GM18867 (cell line): ENCODE data around the gene DDR2.

Source experiments
- ATAC-seq: cut with Tn5 transposase; IDR thresholded peaks from one replicate; pipeline ENCODE4 v1.9.1; 2021; ENCODE audit warnings: mild to moderate bottlenecking, moderate library complexity; ENCODE audit not compliant: unreplicated experiment

DDR2 gene

DNA sequence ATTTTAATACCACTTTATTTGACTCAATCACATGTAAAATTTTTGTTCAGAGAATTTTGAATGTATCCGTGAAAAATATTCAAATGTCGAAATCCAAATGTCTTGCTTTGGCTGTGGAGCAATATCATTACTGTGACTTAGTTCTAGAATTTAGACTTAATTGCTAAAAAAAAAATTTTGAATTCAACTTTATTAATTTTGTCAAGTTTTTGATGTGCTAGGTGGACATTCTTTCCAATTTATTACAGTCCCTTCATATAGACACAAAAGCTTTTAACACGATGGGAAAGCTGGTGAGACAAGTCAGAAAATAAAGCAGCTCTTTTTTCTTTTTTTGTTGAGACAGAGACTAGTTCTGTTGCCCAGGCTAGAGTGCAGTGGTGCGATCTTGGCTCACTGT is 62.6 kb downstream of the DDR2 start:
- ATAC-seq, result no peak

DNA sequence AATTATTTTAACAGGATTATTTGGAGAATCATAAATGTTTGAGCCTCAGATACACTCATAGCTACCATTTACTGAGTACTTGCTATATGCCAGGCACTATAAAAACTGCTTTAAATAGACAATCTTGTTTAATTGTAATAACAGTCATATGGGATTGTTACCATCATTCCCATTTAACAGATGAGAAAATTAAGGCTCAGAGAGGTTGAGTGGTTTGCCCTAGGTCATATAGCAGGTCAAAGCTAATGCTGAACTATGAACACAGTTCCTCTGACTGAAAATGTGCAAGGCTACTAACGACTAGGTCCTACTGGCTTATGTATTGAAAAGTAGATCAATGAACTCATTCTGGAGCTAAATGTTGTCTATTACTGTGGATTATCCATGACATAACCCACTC is 63.4 kb downstream of the DDR2 start:
- no peak for ATAC-seq

DNA sequence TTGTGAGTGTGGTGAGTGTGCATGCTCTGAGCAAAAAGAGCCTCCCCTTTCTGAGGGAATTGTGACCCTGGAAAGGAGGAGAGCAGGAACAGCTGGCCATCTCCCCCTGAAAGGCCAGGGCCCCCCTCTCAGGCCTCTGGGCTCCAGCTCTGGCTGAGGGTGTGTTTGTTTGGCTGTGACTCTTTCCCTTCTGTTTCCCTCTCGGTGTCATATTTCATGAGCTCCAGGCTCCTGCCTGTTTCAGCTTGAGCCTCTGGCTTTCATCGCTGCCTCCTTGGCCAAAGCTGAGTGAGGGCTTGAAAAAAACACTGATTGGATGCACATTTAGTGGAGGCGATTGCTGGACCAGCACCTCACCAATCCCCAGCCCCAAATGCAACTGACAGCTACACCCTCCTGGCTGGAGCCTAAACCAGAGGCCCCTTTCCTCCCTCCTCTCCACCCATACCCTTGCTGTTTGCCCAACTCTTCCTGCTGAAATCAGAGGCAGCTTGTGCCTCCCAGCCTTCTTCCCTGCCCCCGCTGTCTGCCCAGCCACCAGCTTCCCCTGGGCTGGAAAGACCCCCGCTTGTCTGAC is 64.1 kb downstream of the DDR2 start:
- no peak for ATAC-seq

DNA sequence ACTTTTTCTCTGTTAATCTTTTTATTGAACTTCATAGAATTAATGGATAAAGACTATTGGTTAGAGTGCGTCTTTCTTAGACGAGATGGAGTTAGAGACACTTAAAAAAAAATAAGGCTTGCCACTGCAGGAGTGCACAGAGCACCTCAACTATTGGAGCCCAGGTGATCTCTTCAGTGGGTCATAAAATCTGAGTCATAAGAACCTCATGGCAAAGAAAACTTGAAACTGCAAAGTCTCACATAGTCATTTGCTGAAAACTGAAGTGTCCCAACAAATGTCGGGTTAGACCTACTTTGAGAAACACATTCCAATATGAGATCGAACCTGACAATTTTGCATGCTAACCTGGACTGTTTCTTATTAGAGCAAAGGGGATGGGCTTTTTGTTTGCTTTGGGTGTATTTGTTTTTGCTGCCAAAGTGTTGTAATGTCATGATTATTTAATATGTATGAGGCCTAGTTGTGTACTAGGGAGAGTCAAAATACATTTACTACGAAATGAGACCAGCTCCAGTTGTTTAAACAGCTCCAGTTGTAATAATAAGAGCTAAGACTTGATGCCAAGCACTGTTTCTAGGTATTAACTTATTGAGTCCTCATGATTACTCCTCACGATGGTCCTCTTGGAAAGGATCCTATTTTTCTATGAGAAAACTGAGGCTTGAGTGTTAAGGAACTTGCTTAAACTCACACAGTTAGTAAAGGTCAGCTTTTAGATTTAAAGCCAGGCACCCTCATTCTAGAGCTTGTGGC is 65.1 kb downstream of the DDR2 start:
- peak; percentile 53 for ATAC-seq

DNA sequence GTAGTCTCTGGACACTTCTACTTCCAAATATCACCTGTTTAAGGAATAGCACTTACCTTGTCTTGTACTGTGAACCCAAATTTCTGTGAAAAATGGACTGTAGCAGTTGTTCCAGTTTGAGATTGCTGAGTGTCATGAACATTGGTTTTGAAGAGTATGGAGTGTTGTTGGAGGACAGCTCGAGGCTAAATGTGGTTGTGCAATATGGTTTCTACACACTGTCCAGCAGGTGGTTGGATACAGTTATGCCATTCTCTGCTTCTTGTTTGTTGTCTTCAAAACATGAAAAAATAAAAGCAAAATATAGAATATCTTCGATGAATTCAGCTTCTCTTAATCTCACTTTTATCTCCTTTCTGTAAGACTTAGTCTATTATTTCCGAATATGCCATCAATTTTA is 67.1 kb downstream of the DDR2 start:
- ATAC-seq, result no peak

DNA sequence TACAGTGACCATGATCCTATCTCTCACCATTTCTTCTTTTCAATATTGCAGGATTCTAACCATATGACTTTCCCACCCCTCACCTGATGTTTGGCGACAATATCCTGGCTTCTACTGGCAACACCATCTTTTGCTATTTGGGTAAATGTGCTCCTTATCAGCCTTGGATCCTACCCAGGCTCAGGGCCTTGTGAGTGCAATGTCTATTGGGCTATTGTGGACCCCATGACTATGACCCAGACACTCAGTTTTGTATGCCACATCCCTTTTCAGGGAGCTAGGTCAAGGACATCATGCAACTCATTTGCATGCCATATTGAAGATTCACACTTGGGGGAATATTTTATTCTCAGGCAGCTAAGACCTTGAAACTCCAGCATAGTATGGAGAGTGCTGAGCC is 67.9 kb downstream of the DDR2 start:
- ATAC-seq, result no peak

DNA sequence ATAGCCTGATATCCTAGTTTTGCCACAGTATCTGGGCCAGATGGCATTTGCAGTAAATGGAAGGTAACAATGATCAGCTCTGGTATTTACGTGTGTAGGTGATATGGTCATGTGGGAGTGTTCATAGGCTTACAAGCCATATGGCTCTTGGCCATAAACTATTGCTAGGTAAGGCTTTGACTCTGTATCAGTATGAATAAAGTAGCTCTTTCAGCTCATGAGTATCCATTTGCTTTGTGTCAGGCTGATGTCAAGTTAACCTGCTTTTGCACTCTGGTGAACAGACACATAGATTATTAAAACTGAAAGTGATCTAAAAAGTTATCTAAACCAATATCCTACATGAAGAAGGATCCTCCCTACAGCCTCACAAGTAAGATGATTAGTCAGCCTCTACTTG is 69.0 kb downstream of the DDR2 start:
- ATAC-seq, result peak; percentile 37

DNA sequence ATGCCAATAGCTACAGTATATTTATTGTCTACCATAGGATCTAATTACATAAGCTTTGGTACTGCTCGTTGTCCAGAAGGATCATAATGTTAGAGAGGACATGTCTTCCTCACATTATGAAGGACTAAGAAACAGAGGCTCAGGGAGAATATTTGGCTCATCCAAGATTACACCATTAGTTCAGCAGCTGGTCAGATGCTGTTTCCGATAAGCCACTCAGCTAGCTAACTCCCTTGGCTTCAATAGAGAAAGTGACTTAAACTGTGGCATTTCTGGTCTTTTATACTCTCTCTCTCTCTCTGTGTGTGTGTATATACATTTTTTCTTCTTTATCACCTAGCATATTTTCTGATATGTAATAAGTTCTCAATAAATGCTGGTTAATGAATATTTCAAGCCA is 70.4 kb downstream of the DDR2 start:
- ATAC-seq, result no peak

DNA sequence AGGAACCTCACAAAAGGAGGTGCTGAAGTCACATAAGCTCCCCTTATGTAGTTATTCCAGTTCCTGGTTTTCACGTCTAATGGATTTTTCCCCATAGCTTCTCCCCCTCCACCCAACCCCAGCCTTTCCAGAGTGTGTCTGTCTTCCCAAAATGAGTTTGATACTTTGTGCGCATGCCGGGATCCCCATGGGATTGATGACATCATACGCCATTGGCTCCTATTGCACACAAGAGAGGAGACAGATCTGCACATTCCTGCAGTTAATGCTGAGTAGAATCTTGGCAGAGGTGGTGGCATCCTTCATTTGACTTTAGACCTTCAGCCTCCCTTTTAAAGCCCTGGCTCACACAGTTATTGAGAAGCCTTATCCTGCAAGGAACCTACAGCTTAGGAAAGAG is 71.4 kb downstream of the DDR2 start:
- ATAC-seq, result no peak

DNA sequence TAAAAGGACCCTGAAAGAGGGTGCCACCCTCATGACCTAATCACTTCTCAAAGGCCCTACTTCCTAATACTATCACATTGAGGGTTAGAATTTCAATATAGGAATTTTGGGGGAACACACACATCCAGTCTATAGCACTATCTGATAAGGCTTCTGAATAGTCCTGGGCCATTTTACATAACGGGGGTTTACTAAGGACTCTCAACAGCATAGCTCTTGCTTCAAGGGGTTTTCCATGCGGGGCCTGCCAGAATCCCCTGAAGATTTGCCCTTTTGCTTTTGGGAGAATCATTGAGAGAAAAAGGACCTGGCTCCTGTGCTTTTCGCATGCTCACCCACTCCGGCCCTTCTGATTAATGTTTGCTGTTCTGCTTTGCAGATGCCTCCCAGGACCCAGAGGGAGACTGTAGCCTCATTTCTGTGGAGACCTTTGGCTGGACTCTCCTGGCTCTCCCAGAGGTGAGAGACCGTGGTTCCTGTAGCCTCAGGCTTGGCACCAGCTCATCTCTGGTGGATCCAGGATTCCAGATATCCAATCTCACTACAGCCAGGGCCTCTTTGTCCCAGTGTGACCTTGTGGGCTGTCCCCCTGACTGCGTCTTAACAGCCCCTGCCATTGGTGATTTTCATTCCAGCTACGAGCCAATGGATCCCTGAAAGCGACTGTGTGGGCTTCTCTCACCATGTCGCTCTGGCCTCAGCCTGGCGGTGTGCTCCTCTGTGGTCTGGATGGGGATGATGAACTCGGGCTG is 72.6 kb downstream of the DDR2 start:
- ATAC-seq, result no peak

DNA sequence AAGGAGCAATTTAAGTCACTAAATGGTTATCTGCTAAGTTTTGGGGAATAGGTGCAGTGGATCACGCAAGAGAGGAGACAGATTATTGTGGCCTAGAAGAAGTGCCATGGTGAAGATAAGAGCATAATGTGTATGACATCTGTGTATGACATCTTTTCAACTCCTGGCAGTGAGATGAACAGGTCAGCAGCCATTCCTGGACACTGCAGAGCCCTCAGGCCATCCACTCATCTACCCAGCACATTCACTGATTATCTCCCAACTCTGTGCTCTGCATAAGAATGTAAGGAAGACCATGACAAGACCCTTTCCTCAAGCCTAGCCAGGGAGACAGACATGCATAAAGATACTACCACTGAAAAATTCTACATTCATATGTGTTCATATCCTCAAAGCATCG is 73.7 kb downstream of the DDR2 start:
- ATAC-seq, result no peak

DNA sequence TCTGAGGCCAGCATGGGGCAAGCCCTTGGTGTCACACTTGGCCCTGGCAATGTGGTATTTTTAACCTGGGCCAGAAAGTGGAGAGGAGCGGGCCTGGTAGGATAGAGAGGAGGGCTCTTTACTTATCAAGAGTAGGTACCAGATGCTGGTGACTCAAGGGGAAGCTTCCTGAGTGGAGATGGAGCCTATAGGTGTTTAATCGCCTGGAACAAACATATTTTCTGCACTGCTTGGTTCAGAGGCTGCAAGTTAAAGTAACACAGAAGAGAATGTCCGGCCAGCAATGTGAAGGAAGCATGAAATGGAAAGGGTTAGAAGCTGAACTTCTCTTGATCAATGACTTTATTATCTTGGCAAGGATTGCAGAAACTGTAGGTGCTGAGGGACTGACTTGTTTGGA is 74.3 kb downstream of the DDR2 start:
- ATAC-seq, result no peak

DNA sequence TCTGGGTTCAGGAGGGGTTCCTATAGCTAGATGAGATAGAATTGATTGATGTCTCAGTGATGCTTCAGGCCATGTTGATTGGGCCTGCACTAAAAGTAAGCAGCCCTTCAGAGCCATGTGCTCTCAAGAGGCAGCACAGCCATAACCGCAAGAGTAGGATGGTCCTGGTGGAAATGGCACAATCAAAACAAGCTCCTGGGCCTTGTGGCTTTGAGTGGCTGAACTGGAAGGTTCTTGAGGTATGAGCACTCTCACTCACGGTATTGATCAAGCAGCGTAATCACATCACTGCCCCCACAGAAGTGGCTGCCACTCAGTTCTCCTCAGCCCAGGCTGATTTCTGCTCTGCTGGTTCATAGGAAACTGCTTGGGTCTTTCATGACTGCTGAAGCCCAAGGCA is 76.0 kb downstream of the DDR2 start:
- no peak for ATAC-seq

DNA sequence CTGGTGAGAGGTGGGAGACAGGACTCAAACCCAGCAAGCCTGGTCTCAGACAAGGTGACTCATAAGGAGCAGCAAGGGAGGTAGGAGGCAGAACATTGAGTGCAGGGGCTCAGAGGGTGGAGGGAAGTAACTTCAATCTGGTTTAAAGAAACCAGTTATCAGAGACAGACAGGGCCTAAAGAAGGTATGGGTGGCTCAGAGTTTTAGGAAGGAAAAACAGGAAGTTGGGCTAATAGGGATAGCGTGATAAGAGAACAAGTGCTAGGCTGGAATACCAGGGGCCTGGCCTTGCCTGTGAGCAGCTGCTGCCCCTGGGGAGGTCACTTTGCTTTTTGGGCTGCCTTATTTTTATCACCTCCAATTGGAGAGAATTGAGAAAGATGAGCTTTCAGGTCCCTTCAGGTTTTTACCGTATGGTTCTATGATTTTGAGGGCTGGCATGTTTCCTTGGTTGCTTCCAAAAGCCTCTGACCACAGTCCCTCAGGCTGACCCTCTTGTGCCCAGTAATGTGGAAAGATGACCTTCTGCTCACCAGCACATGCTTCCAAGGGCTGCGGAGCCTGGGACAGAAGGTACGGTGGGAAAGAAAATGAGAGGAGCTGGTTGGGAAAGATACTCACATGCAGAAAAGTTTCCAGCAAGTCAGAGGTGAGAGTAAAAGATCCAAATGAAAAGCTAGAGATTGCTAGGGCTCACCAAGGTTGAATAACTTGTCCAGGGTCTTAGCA is 77.0 kb downstream of the DDR2 start:
- ATAC-seq, result no peak

DNA sequence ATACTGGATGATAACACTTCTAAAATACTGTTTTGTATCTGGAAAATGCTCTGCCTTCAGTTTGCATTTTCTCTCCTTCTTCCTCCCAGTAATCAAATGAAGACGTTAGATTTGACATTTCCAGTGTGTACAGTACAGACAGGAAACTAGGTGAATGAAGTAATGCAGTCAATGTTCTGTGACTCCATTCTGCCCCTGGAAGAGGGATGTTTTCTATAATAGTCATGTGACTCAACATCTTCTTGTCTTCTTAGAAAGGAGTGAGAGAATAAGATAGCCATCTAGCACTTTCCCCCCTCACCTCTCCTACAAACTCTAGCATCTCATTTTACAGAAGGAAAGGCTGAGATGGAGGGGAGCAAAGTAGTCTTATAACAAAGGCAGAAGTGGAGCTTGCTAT is 77.6 kb downstream of the DDR2 start:
- ATAC-seq, result no peak

DNA sequence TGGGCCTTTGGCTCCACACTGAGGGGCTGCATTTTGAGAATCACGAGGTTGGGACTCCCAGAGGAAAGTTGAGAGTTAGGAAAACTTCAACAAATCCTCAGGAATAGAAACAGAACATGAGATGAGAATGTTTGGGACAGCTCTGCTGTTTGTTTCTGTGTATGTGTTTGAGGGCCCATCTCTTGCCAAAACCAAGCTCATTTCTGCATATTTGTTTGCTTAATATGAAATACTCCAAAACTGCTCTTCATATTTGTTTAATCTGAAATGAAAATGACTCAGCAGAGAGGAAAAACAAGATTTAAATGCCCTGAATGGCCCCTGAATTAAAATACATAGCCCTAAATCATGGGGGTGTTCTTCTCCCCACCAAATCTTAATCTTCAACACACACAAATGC is 78.1 kb downstream of the DDR2 start:
- ATAC-seq, result no peak

DNA sequence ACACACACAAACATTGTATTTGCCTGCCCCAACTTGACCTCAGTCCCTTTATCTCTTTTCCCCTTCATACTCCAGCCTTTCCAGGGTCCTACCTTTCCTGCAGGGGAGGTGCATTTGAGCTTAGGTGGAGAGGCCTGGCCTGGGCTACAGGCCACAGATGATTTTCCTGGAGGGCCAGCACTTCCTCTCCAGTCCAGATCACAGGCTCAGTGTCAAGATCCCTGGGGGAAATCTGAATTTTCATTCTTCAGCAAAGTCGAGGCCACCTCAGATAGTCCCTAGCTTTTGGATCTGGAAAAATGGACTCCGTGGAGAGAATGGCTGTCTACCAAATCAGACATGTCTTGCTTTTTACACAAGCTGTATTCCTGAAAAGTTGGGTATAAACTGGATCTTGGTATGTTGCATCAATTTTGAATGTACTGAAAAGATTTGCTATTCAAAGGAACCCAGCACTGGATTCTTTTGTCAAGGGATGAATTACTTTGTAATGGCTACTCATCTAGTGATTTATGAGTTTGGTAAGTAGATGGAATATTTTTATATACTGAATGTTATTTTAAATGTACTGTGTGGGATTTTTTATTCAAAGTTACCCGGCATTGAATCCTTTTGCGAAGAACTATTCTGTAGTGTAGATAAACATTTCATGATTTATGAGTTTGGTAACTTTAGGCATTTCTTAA is 78.7 kb downstream of the DDR2 start:
- ATAC-seq, result no peak

DNA sequence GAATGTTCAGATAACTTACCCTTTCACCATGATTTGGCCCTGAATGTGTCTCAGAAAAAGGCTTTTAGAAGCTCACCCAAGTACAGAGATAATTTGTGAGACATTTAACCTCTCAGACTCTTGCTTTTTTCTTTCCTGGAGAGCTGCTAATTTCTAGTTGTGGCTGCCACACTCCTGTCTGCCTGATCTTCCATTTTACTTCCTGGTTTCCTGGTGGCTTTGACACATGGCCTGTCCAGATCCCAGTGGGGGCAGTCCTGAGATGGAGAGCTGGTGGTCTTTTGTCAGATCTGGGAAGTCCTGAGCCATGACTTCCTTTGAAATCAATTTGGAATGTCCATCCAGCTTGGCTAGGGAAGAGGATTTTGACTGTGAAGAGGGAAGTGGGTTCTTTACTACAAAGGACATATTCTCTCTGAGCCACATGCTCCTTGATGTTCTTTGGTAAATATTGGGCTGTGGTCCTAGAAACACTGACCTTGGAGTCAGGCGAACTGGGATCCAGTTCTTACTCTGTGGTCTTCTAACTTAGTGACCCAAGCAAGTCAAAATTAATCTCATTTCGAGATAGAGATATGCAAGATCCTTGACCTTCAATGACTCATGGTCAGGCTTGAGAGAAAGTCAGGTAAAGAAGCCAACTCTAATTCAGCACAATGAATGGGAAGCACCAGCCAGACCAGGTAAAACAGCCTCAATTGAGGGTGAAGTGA is 80.2 kb downstream of the DDR2 start:
- ATAC-seq, result no peak

DNA sequence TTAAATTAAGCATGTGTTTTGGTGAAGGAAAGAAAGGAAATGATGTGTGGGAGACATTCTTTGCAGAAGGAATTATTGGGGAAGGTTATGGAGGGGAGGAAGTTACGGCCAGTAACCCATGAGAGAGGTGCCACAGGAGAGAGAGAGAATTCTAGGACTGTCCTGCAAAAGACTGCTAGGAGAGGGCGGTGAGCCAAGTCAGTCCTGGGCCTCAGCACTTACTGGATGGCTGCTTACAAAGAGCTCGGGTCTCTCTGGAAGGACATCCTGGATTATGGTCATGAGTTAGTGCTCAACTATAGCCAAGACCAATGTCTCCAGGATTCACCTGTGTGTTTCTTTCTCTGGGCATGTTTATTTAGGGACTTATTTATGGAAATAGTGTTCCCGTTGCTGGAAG is 83.9 kb downstream of the DDR2 start:
- ATAC-seq, result no peak

DNA sequence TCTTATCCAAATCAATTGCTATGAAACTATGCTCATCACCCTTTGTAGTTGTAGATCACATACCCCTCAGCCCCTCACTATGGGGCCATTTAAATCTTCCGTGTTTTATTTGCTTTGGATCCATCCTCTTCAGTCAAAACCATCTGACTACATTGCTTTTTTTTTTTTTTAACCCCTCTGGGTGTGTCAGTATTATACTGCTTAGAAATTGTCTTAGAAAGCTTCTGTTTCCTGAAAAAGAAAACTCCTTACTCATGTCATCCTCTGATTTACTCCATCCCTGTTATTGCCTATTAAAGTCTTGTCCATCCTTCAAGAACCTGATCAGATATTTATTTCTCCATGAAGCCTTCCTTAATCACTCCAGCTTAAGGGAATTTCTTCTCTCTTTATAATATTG is 84.3 kb downstream of the DDR2 start:
- ATAC-seq, result no peak
